Uterus (tissue), 4 donors: ENCODE measurements around the gene PCNX2. TPM values are rescaled to one million over a fixed set of nuclear protein-coding genes. Genes with fewer than 3 reads are reported as not detected.

Experiments
- DNase-seq, 2 donors: peaks; one replicate each; pipeline ENCODE4 v3.0.0-alpha.2; 2019 to 2020
- H3K27ac ChIP-seq, 2 donors: fragments of 200-600 bp; sonication (generic); 1 replicate in 1 of 2; 2 replicates in 1 of 2; pipeline ENCODE4 v1.5.1; 2016 to 2018
- H3K27me3 ChIP-seq, 2 donors: fragments of 200-600 bp; sonication (generic); one replicate each; pipeline ENCODE4 v1.5.1; 2018 to 2019; ENCODE audit warnings: control low read depth in 1 of 2
- H3K36me3 ChIP-seq, 2 donors: fragments of 200-600 bp; sonication (generic); one replicate each; pipeline ENCODE4 v1.5.1; 2019; ENCODE audit warnings: control low read depth in 1 of 2
- H3K4me1 ChIP-seq, 2 donors: fragments of 200-600 bp; sonication (generic); one replicate each; pipeline ENCODE4 v1.5.1; 2018 to 2019; ENCODE audit warnings: control low read depth in 1 of 2
- H3K4me3 ChIP-seq, 2 donors: fragments of 200-600 bp; sonication (generic); 1 replicate in 1 of 2; 2 replicates in 1 of 2; pipeline ENCODE4 v1.5.1; 2018 to 2019; ENCODE audit warnings: mild to moderate bottlenecking in 1 of 2
- H3K9me3 ChIP-seq, 2 donors: fragments of 200-600 bp; sonication (generic); one replicate each; pipeline ENCODE4 v1.5.1; 2019; ENCODE audit warnings: control low read depth in 1 of 2
- CTCF ChIP-seq, 4 experiments: fragments of 200-600 bp in 2 of 4; fragments of 450-650 bp in 2 of 4; sonication (generic) in 2 of 4; IDR thresholded peaks; one replicate each; pipeline ENCODE4 v1.5.1; 2016 to 2019; ENCODE audit warnings: antibody characterized with exemption in 4 of 4, mild to moderate bottlenecking in 2 of 4, moderate library complexity in 1 of 4
- POLR2A ChIP-seq, 2 donors: fragments of 450-650 bp; IDR thresholded peaks; one replicate each; pipeline ENCODE4 v1.6.1; 2016; ENCODE audit warnings: antibody characterized with exemption in 2 of 2, mild to moderate bottlenecking in 1 of 2, moderate library complexity in 1 of 2
- intact Hi-C: fragments of 100-400 bp; cut with DNase I; formaldehyde crosslinking; loops from one replicate; pipeline ENCODE4 v1.15.1; 2023; ENCODE audit warnings: low total_unique reads
- total RNA-seq, 4 donors: library from RNA; depleted of rRNA in 3 of 4; stranded (reverse); fragments of >200 nt in 3 of 4; gene quantifications; one replicate each; pipeline versions ENCODE4 v1.1.0 to v1.2.4, GENCODE V29; 2014 to 2023
- donor health status: DM: yes; HTN: yes; CAD: no.

Gene PCNX2
- total RNA-seq, 4 donors from 2014 or later: 4.1 to 36.2 (median 14.1) TPM

GRCh38 chr1:233193741-233194140 is 101.8 kb downstream of the PCNX2 start:
- Histone ChIP-seq H3K9me3 (peaks cover 0 to 3% of the 10 kb centered on the region in 2 donors), H3K36me3 (no peaks in the 10 kb centered on the region), H3K4me3 (no peak overlapping the region), H3K4me1 (no peaks in the 10 kb centered on the region), H3K27ac (no peak overlapping the region), H3K27me3 (no peaks in the 10 kb centered on the region)
- no peak for DNase-seq
- intact Hi-C loops: no loop called here
- TF ChIP-seq CTCF (IDR thresholded peaks at IDR 0.05): no peak
- no peak for TF ChIP-seq POLR2A (IDR thresholded peaks at IDR 0.05)

GRCh38 chr1:233190987-233191386 is 104.5 kb downstream of the PCNX2 start:
- TF ChIP-seq CTCF (IDR thresholded peaks at IDR 0.05) (no peak), POLR2A (IDR thresholded peaks at IDR 0.05) (no peak)
- no peaks in the 10 kb centered on the region for H3K4me1 ChIP-seq
- H3K36me3 ChIP-seq: no peaks in the 10 kb centered on the region
- intact Hi-C loops: no loop called here
- no peak overlapping the region for H3K4me3 ChIP-seq
- DNase-seq: no peak
- peaks cover 0 to 3% of the 10 kb centered on the region in 2 donors for H3K9me3 ChIP-seq
- H3K27ac ChIP-seq: no peak overlapping the region
- H3K27me3 ChIP-seq: no peaks in the 10 kb centered on the region

- peaks cover 0 to under 1% of the 10 kb centered on the region in 2 donors for H3K9me3 ChIP-seq
- no peaks in the 10 kb centered on the region for H3K27me3 ChIP-seq
- no peak overlapping the region for H3K27ac ChIP-seq
- TF ChIP-seq POLR2A (IDR thresholded peaks at IDR 0.05) (no peak), CTCF (IDR thresholded peaks at IDR 0.05) (no peak)
- no peaks in the 10 kb centered on the region for H3K4me1 ChIP-seq
- no peak overlapping the region for H3K4me3 ChIP-seq
- H3K36me3 ChIP-seq: no peaks in the 10 kb centered on the region
- intact Hi-C loops: no loop called here
- no peak for DNase-seq
Measured at GRCh38 chr1:233189526-233189925, 106.0 kb downstream of the PCNX2 start.

- no peak for TF ChIP-seq CTCF (IDR thresholded peaks at IDR 0.05)
- no peak for TF ChIP-seq POLR2A (IDR thresholded peaks at IDR 0.05)
- intact Hi-C loops: no loop called here
- Histone ChIP-seq H3K4me3 (no peak overlapping the region), H3K4me1 (no peaks in the 10 kb centered on the region), H3K36me3 (no peaks in the 10 kb centered on the region), H3K27ac (no peak overlapping the region), H3K27me3 (no peaks in the 10 kb centered on the region), H3K9me3 (no peaks in the 10 kb centered on the region)
- DNase-seq: no peak
Measured at GRCh38 chr1:233188061-233188460, 107.5 kb downstream of the PCNX2 start.

- H3K36me3 ChIP-seq: no peaks in the 10 kb centered on the region
- no peak overlapping the region for H3K4me3 ChIP-seq
- intact Hi-C loops: no loop called here
- H3K27ac ChIP-seq: no peak overlapping the region
- no peaks in the 10 kb centered on the region for H3K27me3 ChIP-seq
- no peaks in the 10 kb centered on the region for H3K4me1 ChIP-seq
- TF ChIP-seq CTCF (IDR thresholded peaks at IDR 0.05): no peak
- no peak for TF ChIP-seq POLR2A (IDR thresholded peaks at IDR 0.05)
- no peaks in the 10 kb centered on the region for H3K9me3 ChIP-seq
- DNase-seq: no peak
Measured at GRCh38 chr1:233183226-233184020, 112.1 kb downstream of the PCNX2 start.
